Loucy (cell line): ENCODE data around the gene ADISSP.

ENCODE experiments used
- H2AFZ ChIP-seq: fragments of 200-600 bp; sonication (generic); 2 replicates; pipeline ENCODE4 v1.6.0; 2016; ENCODE audit warnings: antibody characterized with exemption, mild to moderate bottlenecking, low read length, moderate library complexity
- H3F3A ChIP-seq: fragments of 200-600 bp; 2 replicates; pipeline ENCODE4 v1.6.0; 2016; ENCODE audit warnings: antibody characterized with exemption, low read depth, mild to moderate bottlenecking
- H3K27me3 ChIP-seq: fragments of 200-600 bp; sonication (generic); 2 replicates; pipeline ENCODE4 v1.6.1; 2014; ENCODE audit warnings: low read length, mild to moderate bottlenecking; ENCODE audit not compliant: insufficient read depth, poor library complexity, severe bottlenecking
- H3K36me3 ChIP-seq: fragments of 200-600 bp; sonication (generic); 2 replicates; pipeline ENCODE4 v1.6.1; 2016; ENCODE audit warnings: low read length; ENCODE audit not compliant: insufficient read depth
- H3K4me1 ChIP-seq: fragments of 200-600 bp; sonication (generic); 2 replicates; pipeline ENCODE4 v1.5.1; 2014; ENCODE audit warnings: low read length, mild to moderate bottlenecking; ENCODE audit not compliant: insufficient read depth, poor library complexity, severe bottlenecking
- H3K4me2 ChIP-seq: fragments of 200-600 bp; sonication (generic); 2 replicates; pipeline ENCODE4 v1.6.0; 2014; ENCODE audit warnings: antibody characterized with exemption, low read length, low read depth, mild to moderate bottlenecking; ENCODE audit not compliant: poor library complexity, severe bottlenecking
- H3K4me3 ChIP-seq: fragments of 200-600 bp; sonication (generic); 2 replicates; pipeline ENCODE4 v1.5.1; 2014; ENCODE audit warnings: low read length, mild to moderate bottlenecking, mixed read lengths; ENCODE audit not compliant: poor library complexity, severe bottlenecking
- H3K79me2 ChIP-seq: fragments of 200-600 bp; sonication (generic); 2 replicates; pipeline ENCODE4 v1.6.1; 2014; ENCODE audit warnings: low read length; ENCODE audit not compliant: insufficient read depth
- H3K9ac ChIP-seq: fragments of 200-600 bp; sonication (generic); 2 replicates; pipeline ENCODE4 v1.6.0; 2014; ENCODE audit warnings: mild to moderate bottlenecking, low read depth, low read length, moderate library complexity; ENCODE audit not compliant: poor library complexity, severe bottlenecking
- H3K9me2 ChIP-seq: fragments of 200-600 bp; sonication (generic); replicated peaks from 2 replicates; pipeline ENCODE4 v1.6.1; 2016; ENCODE audit warnings: low read depth, low read length, mixed read lengths
- H3K9me3 ChIP-seq: fragments of 200-600 bp; sonication (generic); 2 replicates; pipeline ENCODE4 v1.6.1; 2014; ENCODE audit warnings: mild to moderate bottlenecking, antibody characterized with exemption, low read length, low read depth; ENCODE audit not compliant: insufficient read depth
- H4K20me1 ChIP-seq: fragments of 200-600 bp; sonication (generic); 2 replicates; pipeline ENCODE4 v1.6.0; 2014; ENCODE audit warnings: antibody characterized with exemption, low read length, mild to moderate bottlenecking; ENCODE audit not compliant: insufficient read depth, poor library complexity, severe bottlenecking
- CTCF ChIP-seq: fragments of 200-600 bp; sonication (generic); conservative IDR thresholded peaks from 2 replicates; pipeline ENCODE4 v1.5.1; 2014; ENCODE audit warnings: mild to moderate bottlenecking, antibody characterized with exemption, low read length
- EZH2phosphoT487 ChIP-seq: fragments of 200-600 bp; IDR thresholded peaks from 2 replicates; pipeline ENCODE4 v1.6.1; 2018; ENCODE audit warnings: antibody characterized with exemption, mild to moderate bottlenecking, moderate library complexity, borderline replicate concordance

Gene ADISSP

GRCh38 chr20:3784863-3785239 lies 17.3 kb upstream of the ADISSP start:
- no peaks in the 10 kb centered on the region for H4K20me1 ChIP-seq
- no peaks in the 10 kb centered on the region for H3K9me3 ChIP-seq
- H3K79me2 ChIP-seq, result no peaks in the 10 kb centered on the region
- H3K9me2 ChIP-seq, result no peaks in the 10 kb centered on the region
- H3K4me2 ChIP-seq, result no peak overlapping the region
- H3K27me3 ChIP-seq, result no peaks in the 10 kb centered on the region
- no peak for TF ChIP-seq CTCF
- no peak for TF ChIP-seq EZH2phosphoT487
- no peak overlapping the region for H3K9ac ChIP-seq
- no peak overlapping the region for H3K4me3 ChIP-seq
- H3K4me1 ChIP-seq, result peaks cover 7% of the 10 kb centered on the region
- H3K36me3 ChIP-seq, result no peaks in the 10 kb centered on the region
- no peaks in the 10 kb centered on the region for H3F3A ChIP-seq
- no peak overlapping the region for H2AFZ ChIP-seq

GRCh38 chr20:3784216-3784853 lies 16.8 kb upstream of the ADISSP start:
- no peak overlapping the region for H2AFZ ChIP-seq
- no peaks in the 10 kb centered on the region for H3K9me3 ChIP-seq
- no peak overlapping the region for H3K4me3 ChIP-seq
- H3K79me2 ChIP-seq, result no peaks in the 10 kb centered on the region
- no peak for TF ChIP-seq EZH2phosphoT487
- no peak for TF ChIP-seq CTCF
- H3K4me1 ChIP-seq, result peaks cover 7% of the 10 kb centered on the region
- H3K36me3 ChIP-seq, result no peaks in the 10 kb centered on the region
- H3K27me3 ChIP-seq, result no peaks in the 10 kb centered on the region
- no peak overlapping the region for H3K4me2 ChIP-seq
- no peaks in the 10 kb centered on the region for H3K9me2 ChIP-seq
- no peaks in the 10 kb centered on the region for H4K20me1 ChIP-seq
- H3F3A ChIP-seq, result no peaks in the 10 kb centered on the region
- no peak overlapping the region for H3K9ac ChIP-seq

- Histone ChIP-seq H3K79me2 (no peaks in the 10 kb centered on the region), H2AFZ (no peak overlapping the region), H3K9me3 (no peaks in the 10 kb centered on the region), H3K9ac (no peak overlapping the region), H3K27me3 (no peaks in the 10 kb centered on the region), H3K4me1 (peaks cover 7% of the 10 kb centered on the region), H3K4me3 (no peak overlapping the region), H3F3A (no peaks in the 10 kb centered on the region), H4K20me1 (no peaks in the 10 kb centered on the region), H3K36me3 (no peaks in the 10 kb centered on the region), H3K9me2 (no peaks in the 10 kb centered on the region), H3K4me2 (no peak overlapping the region)
- TF ChIP-seq EZH2phosphoT487 (no peak), CTCF (no peak)
Observed at GRCh38 chr20:3783511-3784195, 16.1 kb upstream of the ADISSP start.
